Measurements from ENCODE around the gene CTXND1. TPM values are rescaled to one million over a fixed set of nuclear protein-coding genes. Genes with fewer than 3 reads are reported as not detected.

Gene CTXND1
- total RNA-seq, 2 experiments from 2014 or later = not detected

DNA sequence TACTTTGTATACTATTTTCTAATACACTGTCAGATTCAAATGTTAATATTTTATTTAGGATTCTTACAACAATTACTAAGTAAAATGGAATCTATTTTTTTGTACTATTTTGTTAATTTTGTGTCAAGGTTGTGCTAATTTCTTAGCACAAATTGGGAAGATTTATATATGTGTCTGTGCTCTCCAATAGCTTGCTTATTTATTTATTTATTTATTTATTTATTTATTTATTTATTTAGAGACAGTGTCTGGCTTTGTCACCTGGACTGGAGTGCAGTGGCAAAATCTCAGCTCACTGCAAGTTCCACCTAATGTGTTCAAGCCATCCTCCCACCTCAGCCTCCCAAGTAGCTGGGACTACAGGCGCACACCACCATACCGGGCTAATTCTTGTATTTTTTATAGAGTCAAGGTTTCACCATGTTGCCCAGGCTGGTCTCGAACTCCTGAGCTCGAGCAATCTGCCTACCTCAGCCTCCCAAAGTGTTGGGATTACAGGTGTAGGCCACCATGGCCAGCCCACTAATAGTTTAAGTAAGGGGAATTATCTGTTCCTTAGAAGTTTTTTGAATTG is 34.6 kb downstream of the CTXND1 start:
- CTCF ChIA-PET = no interaction called here
- intact Hi-C loops (cut with micrococcal nuclease) = no loop called here
- H3K4me1 Mint-ChIP-seq (ENCODE audit: low read depth) = no peaks in the 10 kb centered on the region
- no peaks in the 10 kb centered on the region for H3K36me3 Mint-ChIP-seq (ENCODE audit: low read depth)
- H3K9me3 Mint-ChIP-seq = no peaks in the 10 kb centered on the region
- H3K4me3 Mint-ChIP-seq = no peak overlapping the region
- H3K27me3 Mint-ChIP-seq (ENCODE audit: low read depth) = peaks cover 8% of the 10 kb centered on the region
- no peak overlapping the region for H3K27ac Mint-ChIP-seq
- DNase-seq = no peak

DNA sequence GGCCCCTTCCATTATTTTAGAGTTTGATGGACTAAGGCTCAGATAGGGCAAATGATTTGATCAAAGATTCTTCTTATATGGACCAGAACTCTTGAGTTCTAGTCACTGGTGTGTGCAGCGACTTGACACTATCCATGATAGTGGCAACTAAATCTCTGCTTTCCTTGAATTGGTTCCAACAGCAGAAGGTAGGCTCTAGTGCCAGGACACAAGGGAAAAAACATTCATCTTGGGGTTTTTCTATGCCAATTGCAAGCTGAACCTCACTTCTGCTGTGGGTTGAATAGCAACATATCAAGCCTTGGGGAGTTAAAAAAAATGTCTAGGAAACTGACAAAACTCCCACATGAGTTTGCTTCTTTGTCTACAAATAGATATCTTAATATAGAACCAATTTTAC is 35.1 kb downstream of the CTXND1 start:
- Mint-ChIP-seq H3K9me3 (no peaks in the 10 kb centered on the region), H3K4me3 (no peak overlapping the region), H3K27ac (no peak overlapping the region), H3K4me1 (ENCODE audit: low read depth) (no peaks in the 10 kb centered on the region), H3K27me3 (ENCODE audit: low read depth) (peaks cover 8% of the 10 kb centered on the region), H3K36me3 (ENCODE audit: low read depth) (no peaks in the 10 kb centered on the region)
- no peak for DNase-seq
- CTCF ChIA-PET = interaction anchor here (1.3 kb wide), 1 partner anchor 17 kb away, joined by 3 read pairs; no protein-coding TSS in a partner anchor
- intact Hi-C loops (cut with micrococcal nuclease) = no loop called here

GRCh38 chr15:80216141-80216540 is 35.9 kb downstream of the CTXND1 start:
- H3K9me3 Mint-ChIP-seq = no peaks in the 10 kb centered on the region
- CTCF ChIA-PET = interaction anchor here (1.3 kb wide), 1 partner anchor 17 kb away, joined by 3 read pairs; no protein-coding TSS in a partner anchor
- intact Hi-C loops (cut with micrococcal nuclease) = no loop called here
- no peak overlapping the region for H3K4me3 Mint-ChIP-seq
- peaks cover 8% of the 10 kb centered on the region for H3K27me3 Mint-ChIP-seq (ENCODE audit: low read depth)
- no peak for DNase-seq
- H3K4me1 Mint-ChIP-seq (ENCODE audit: low read depth) = no peaks in the 10 kb centered on the region
- no peak overlapping the region for H3K27ac Mint-ChIP-seq
- no peaks in the 10 kb centered on the region for H3K36me3 Mint-ChIP-seq (ENCODE audit: low read depth)

DNA sequence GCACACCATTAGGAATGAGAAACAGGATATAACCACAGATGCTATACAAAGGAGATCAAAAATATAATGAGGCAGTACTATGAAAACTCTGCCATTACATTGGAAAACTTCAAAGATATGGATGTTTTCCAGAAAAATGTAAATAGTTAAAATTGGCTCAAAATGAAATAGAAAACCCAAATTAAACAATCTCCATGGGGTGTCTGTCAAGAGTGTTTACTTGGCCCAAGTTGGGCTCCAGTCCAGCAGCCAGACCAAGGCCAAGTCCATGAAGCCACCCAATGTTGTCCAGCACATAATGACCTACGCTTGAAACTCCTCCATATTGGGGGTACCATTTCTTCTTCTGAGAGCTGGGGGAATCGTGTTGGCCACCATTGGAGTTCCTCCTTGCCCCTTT is 37.1 kb downstream of the CTXND1 start:
- CTCF ChIA-PET = no interaction called here
- intact Hi-C loops (cut with micrococcal nuclease) = no loop called here
- Mint-ChIP-seq H3K36me3 (ENCODE audit: low read depth) (no peaks in the 10 kb centered on the region), H3K9me3 (no peaks in the 10 kb centered on the region), H3K27me3 (ENCODE audit: low read depth) (peaks cover 10% of the 10 kb centered on the region), H3K4me1 (ENCODE audit: low read depth) (no peaks in the 10 kb centered on the region), H3K27ac (no peak overlapping the region), H3K4me3 (no peak overlapping the region)
- DNase-seq = no peak

DNA sequence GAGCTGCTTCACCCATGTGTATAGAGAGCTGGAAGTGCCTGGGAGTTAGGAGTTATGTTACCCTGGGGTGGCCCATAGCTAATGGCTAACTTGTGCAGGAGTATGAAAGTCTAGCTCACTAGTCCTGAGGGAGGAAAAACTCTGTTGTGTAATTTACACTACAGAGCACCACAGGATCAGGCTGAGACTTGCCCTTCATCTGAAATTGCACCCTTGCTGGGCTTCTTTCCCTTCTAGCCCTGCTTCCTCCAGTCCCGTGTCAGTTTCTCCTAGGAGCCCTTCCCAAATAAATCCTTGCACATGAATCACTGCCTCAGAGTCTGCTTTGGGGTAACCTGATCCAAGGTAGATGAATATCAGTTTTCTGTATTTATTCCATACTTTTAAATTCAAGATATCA is 40.0 kb downstream of the CTXND1 start:
- Mint-ChIP-seq H3K27ac (no peak overlapping the region), H3K27me3 (ENCODE audit: low read depth) (peaks cover 21% of the 10 kb centered on the region), H3K9me3 (no peaks in the 10 kb centered on the region), H3K4me3 (no peak overlapping the region), H3K4me1 (ENCODE audit: low read depth) (no peaks in the 10 kb centered on the region), H3K36me3 (ENCODE audit: low read depth) (no peaks in the 10 kb centered on the region)
- no peak for DNase-seq
- intact Hi-C loops (cut with micrococcal nuclease) = no loop called here
- CTCF ChIA-PET = no interaction called here

GRCh38 chr15:80210611-80211573 is 41.1 kb downstream of the CTXND1 start:
- Mint-ChIP-seq H3K36me3 (ENCODE audit: low read depth) (no peaks in the 10 kb centered on the region), H3K4me3 (no peak overlapping the region), H3K27me3 (ENCODE audit: low read depth) (peaks cover 26% of the 10 kb centered on the region), H3K9me3 (no peaks in the 10 kb centered on the region), H3K4me1 (ENCODE audit: low read depth) (no peaks in the 10 kb centered on the region), H3K27ac (no peak overlapping the region)
- no peak for DNase-seq
- CTCF ChIA-PET = no interaction called here
- intact Hi-C loops (cut with micrococcal nuclease) = no loop called here

DNA sequence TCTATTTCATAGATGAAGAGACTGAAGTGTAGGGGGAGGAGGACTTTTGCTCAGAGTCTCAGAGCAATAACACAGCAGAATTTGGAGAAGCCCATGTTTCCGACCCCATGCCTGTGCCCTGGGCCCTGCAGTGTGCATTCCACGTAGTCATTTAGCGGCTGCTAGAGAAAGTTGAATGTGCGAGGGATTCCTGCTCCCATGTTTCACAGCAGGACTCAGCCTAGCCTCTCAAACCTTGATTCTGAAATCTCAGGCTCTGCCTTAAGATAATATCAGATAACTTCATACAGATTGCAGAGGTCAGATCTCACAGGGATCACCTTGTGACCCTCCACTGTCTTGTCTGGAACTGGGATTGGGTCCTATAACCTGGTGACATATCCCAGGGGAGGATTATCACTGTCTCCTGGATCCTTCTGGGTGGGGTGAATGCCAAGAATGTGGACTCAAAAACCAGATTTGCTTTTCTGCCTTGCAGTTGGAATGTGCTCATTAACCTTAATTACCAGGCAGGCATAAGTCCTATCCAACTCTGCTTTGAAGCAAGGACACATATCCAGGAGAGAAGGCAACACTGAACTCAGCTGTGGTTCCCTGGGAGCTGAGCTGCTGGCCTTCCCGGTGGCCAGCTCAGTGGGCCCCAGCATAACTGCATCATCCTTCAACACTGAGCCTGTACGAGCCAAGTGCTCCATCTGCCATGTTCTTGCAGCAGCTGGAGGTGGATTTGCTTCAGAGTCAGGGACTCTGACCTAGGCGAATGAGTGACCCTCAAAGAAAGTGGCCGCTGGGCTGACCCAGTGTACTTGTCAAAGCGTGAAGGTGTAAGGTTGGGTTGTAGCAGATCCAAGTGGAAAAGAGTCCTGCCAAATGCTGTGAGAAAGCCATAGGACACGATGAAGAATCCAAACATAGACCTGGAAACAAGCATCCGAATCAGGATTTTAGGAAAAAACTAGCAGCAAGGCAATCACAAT is 43.0 kb downstream of the CTXND1 start:
- Mint-ChIP-seq H3K27me3 (ENCODE audit: low read depth) (peaks cover 29% of the 10 kb centered on the region), H3K4me3 (no peak overlapping the region), H3K4me1 (ENCODE audit: low read depth) (no peaks in the 10 kb centered on the region), H3K9me3 (no peaks in the 10 kb centered on the region), H3K36me3 (ENCODE audit: low read depth) (no peaks in the 10 kb centered on the region), H3K27ac (no peak overlapping the region)
- DNase-seq = no peak
- CTCF ChIA-PET = interaction anchor here (0.6 kb wide), 1 partner anchor 396 kb away, joined by 3 read pairs; no protein-coding TSS in a partner anchor
- intact Hi-C loops (cut with micrococcal nuclease) = no loop called here

DNA sequence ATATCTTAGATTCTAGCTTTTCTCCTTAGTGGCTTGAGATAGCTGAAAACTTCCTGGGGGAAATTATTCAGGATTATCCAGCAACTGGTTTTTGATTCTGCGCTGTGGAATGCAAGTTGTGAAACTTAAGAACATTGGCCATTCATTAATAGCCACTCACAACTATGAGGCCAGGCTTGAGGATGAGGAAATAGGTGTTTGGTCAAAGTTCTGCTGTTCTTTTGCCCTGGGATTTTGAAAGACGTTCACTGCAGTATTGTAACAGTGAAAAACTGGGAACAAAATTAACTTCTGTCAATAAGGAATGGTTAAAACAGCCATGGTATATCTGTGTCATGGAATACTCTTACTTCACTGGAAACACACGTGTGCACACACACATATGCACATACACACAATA is 44.1 kb downstream of the CTXND1 start:
- peaks cover 23% of the 10 kb centered on the region for H3K27me3 Mint-ChIP-seq (ENCODE audit: low read depth)
- intact Hi-C loops (cut with micrococcal nuclease) = no loop called here
- CTCF ChIA-PET = no interaction called here
- DNase-seq = no peak
- no peaks in the 10 kb centered on the region for H3K9me3 Mint-ChIP-seq
- no peaks in the 10 kb centered on the region for H3K36me3 Mint-ChIP-seq (ENCODE audit: low read depth)
- no peaks in the 10 kb centered on the region for H3K4me1 Mint-ChIP-seq (ENCODE audit: low read depth)
- H3K4me3 Mint-ChIP-seq = no peak overlapping the region
- H3K27ac Mint-ChIP-seq = no peak overlapping the region

DNA sequence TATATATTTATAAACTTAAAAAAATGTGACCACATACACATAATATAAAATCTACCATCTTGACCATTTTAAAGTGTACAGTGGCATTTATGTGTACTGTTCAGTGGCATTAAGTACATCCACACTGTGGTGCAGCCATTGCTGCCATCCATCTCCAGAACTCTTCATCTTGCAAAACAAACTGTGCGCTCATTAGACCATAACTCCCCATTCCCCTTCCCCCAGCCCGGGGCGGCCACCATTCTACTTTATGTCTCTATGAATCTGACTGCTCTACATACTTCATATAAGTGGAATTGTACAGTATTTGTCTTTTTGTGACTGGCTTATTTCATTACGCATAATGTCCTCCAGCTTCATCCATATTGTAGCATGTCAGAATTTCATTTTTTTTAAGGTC is 47.8 kb downstream of the CTXND1 start:
- CTCF ChIA-PET = no interaction called here
- DNase-seq = no peak
- no peaks in the 10 kb centered on the region for H3K36me3 Mint-ChIP-seq (ENCODE audit: low read depth)
- intact Hi-C loops (cut with micrococcal nuclease) = no loop called here
- no peaks in the 10 kb centered on the region for H3K9me3 Mint-ChIP-seq
- no peaks in the 10 kb centered on the region for H3K4me1 Mint-ChIP-seq (ENCODE audit: low read depth)
- peaks cover 20% of the 10 kb centered on the region for H3K27me3 Mint-ChIP-seq (ENCODE audit: low read depth)
- no peak overlapping the region for H3K4me3 Mint-ChIP-seq
- H3K27ac Mint-ChIP-seq = no peak overlapping the region

GRCh38 chr15:80203361-80203885 is 48.6 kb downstream of the CTXND1 start:
- no peaks in the 10 kb centered on the region for H3K4me1 Mint-ChIP-seq (ENCODE audit: low read depth)
- H3K4me3 Mint-ChIP-seq = no peak overlapping the region
- intact Hi-C loops (cut with micrococcal nuclease) = no loop called here
- DNase-seq = no peak
- no peaks in the 10 kb centered on the region for H3K9me3 Mint-ChIP-seq
- no peaks in the 10 kb centered on the region for H3K36me3 Mint-ChIP-seq (ENCODE audit: low read depth)
- H3K27me3 Mint-ChIP-seq (ENCODE audit: low read depth) = peaks cover 19% of the 10 kb centered on the region
- no peak overlapping the region for H3K27ac Mint-ChIP-seq
- CTCF ChIA-PET = no interaction called here

DNA sequence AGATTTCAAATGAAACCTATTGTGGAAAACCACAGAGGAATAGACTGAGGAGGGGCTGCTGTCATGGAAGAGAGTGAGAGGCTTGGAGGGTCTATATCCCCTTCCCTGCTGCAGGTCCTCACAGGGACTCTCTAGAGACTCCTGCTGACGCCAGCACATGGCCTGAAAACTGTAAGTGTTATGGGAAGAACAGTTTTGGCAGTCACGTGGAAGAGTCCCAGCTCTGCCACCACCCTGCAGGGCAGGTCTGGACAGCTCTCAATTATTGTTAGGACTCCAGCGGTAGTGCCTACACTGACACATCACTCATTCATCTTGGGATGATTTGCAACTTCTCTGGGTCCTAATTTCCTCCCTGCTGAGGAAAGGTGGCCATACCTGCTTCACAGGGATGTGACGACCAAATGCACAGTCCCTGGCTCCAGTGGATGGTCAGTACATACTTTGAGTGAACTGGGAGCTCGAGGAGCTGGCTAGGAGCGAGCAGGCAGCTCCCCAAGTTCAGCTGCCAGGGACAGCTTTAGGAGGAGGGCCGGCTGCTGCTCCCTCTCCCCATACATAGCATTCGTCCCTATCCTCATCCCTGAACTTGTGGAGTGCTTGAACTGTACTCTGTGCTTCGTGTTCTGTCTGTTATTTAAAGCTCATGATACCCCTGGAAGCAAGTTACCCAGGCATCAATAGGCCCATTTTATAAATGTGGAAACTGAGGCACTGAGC is 49.2 kb downstream of the CTXND1 start:
- CTCF ChIA-PET = no interaction called here
- no peak overlapping the region for H3K4me3 Mint-ChIP-seq
- H3K4me1 Mint-ChIP-seq (ENCODE audit: low read depth) = no peaks in the 10 kb centered on the region
- intact Hi-C loops (cut with micrococcal nuclease) = no loop called here
- H3K27ac Mint-ChIP-seq = no peak overlapping the region
- H3K36me3 Mint-ChIP-seq (ENCODE audit: low read depth) = no peaks in the 10 kb centered on the region
- no peak for DNase-seq
- no peaks in the 10 kb centered on the region for H3K9me3 Mint-ChIP-seq
- peaks cover 18% of the 10 kb centered on the region for H3K27me3 Mint-ChIP-seq (ENCODE audit: low read depth)

DNA sequence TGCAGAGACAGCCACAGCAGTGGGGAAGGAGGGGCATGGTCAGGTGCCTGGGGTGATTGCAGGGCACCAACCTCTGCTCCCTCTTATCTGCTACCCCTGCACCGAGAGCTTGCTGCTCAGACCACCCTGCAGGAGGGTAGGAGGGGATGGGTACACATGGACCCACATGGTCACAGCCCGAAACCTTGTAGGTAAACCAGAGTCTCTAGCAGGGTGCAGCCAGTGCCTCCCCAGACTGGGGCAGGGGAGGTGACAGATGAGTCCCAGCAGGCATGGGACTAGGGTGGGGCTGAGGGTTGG is 50.0 kb downstream of the CTXND1 start:
- intact Hi-C loops (cut with micrococcal nuclease) = no loop called here
- H3K4me3 Mint-ChIP-seq = no peak overlapping the region
- CTCF ChIA-PET = no interaction called here

More for the DNA sequence above, 50.0 kb downstream of the CTXND1 start:
- no peaks in the 10 kb centered on the region for H3K4me1 Mint-ChIP-seq (ENCODE audit: low read depth)
- no peak for DNase-seq
- no peak overlapping the region for H3K27ac Mint-ChIP-seq
- H3K9me3 Mint-ChIP-seq = no peaks in the 10 kb centered on the region
- H3K36me3 Mint-ChIP-seq (ENCODE audit: low read depth) = no peaks in the 10 kb centered on the region
- peaks cover 10% of the 10 kb centered on the region for H3K27me3 Mint-ChIP-seq (ENCODE audit: low read depth)
